Keratinocyte (primary cell): ENCODE results near the gene CDH8. TPM values are rescaled to one million over a fixed set of nuclear protein-coding genes. Genes with fewer than 3 reads are reported as not detected.

Experiments
- DNase-seq: peaks from one replicate; pipeline ENCODE4 v3.0.0-alpha.2; 2011; ENCODE audit warnings: low read depth, missing footprints, low spot score
- FAIRE-seq: peaks from 2 replicates; lab custom pipeline; 2011; peaks lifted over from hg19 to GRCh38; lab: Jason Lieb, UNC
- H2AFZ ChIP-seq: 2 replicates; pipeline ENCODE4 v1.6.0; 2012; ENCODE audit warnings: low read length, control low read depth, inconsistent platforms; ENCODE audit not compliant: control insufficient read depth
- H3K27ac ChIP-seq: 2 replicates; pipeline ENCODE4 v1.5.1; 2011; ENCODE audit warnings: low read length; ENCODE audit not compliant: control insufficient read depth, insufficient read depth
- H3K27me3 ChIP-seq: 3 replicates; pipeline ENCODE4 v1.6.0; 2011; ENCODE audit warnings: low read length; ENCODE audit not compliant: control insufficient read depth, insufficient read depth; ENCODE audit errors: extremely low read depth
- H3K36me3 ChIP-seq, 2 experiments: 2 replicates in 1 of 2; 3 replicates in 1 of 2; pipeline ENCODE4 v1.5.1; 2011; ENCODE audit warnings: low read length in 2 of 2, mild to moderate bottlenecking in 1 of 2; ENCODE audit not compliant: control insufficient read depth in 2 of 2, insufficient read depth in 2 of 2; ENCODE audit errors: extremely low read depth in 1 of 2
- H3K4me1 ChIP-seq: 3 replicates; pipeline ENCODE4 v1.5.1; 2011; ENCODE audit warnings: low read length; ENCODE audit not compliant: control insufficient read depth, insufficient read depth; ENCODE audit errors: extremely low read depth
- H3K4me2 ChIP-seq: 3 replicates; pipeline ENCODE4 v1.6.0; 2011; ENCODE audit warnings: low read depth, low read length; ENCODE audit not compliant: control insufficient read depth, insufficient read depth; ENCODE audit errors: extremely low read depth
- H3K4me3 ChIP-seq, 3 experiments: fragments of 200-600 bp in 1 of 3; sonication (generic) in 1 of 3; 2 replicates in 2 of 3; 3 replicates in 1 of 3; pipeline ENCODE4 v1.5.1; 2011 to 2016; ENCODE audit warnings: low read length in 3 of 3, mild to moderate bottlenecking in 3 of 3, control low read depth in 2 of 3, inconsistent platforms in 1 of 3, low read depth in 1 of 3, mixed read lengths in 1 of 3, mixed run types in 1 of 3, moderate library complexity in 1 of 3; ENCODE audit not compliant: control insufficient read depth in 2 of 3, insufficient read depth in 2 of 3; ENCODE audit errors: extremely low read depth in 1 of 3
- H3K79me2 ChIP-seq: 2 replicates; pipeline ENCODE4 v1.6.0; 2012; ENCODE audit warnings: low read length; ENCODE audit not compliant: control insufficient read depth, insufficient read depth
- H3K9ac ChIP-seq: 3 replicates; pipeline ENCODE4 v1.6.0; 2011; ENCODE audit warnings: low read length; ENCODE audit not compliant: control insufficient read depth, insufficient read depth; ENCODE audit errors: extremely low read depth
- H3K9me1 ChIP-seq: 3 replicates; pipeline ENCODE4 v1.6.0; 2011; ENCODE audit warnings: low read length; ENCODE audit not compliant: control insufficient read depth, insufficient read depth; ENCODE audit errors: extremely low read depth
- H3K9me3 ChIP-seq: 2 replicates; pipeline ENCODE4 v1.5.1; 2012; ENCODE audit warnings: low read depth, low read length; ENCODE audit not compliant: control insufficient read depth
- H4K20me1 ChIP-seq: 3 replicates; pipeline ENCODE4 v1.6.0; 2011; ENCODE audit warnings: low read length; ENCODE audit not compliant: control insufficient read depth, insufficient read depth; ENCODE audit errors: extremely low read depth
- CTCF ChIP-seq, 3 experiments: IDR thresholded peaks in 1 of 3; conservative IDR thresholded peaks in 1 of 3; optimal IDR thresholded peaks in 1 of 3; 2 replicates in 2 of 3; 3 replicates in 1 of 3; pipeline versions ENCODE3 to v1.5.1; 2011; ENCODE audit warnings: low read length in 3 of 3, mild to moderate bottlenecking in 3 of 3, moderate library complexity in 2 of 3, control low read depth in 1 of 3, inconsistent platforms in 1 of 3; ENCODE audit not compliant: insufficient read depth in 2 of 3; ENCODE audit errors: extremely low read depth in 1 of 3
- EZH2 ChIP-seq: IDR thresholded peaks from one replicate; pipeline ENCODE4 v1.6.1; 2012; ENCODE audit warnings: inconsistent platforms, mild to moderate bottlenecking, low read length, moderate library complexity
- dilution Hi-C: fragments of 300-500 bp; cut with MboI; formaldehyde crosslinking; loops from one replicate; pipeline ENCODE4 v1.7.0; 2020; ENCODE audit warnings: low sequenced_read_pairs; ENCODE audit not compliant: extremely low pct_ligation_motif_present
- polyA plus RNA-seq, 5 experiments: library from polyadenylated mRNA; depleted of rRNA in 3 of 5; stranded (reverse) in 3 of 5; stranded (forward) in 1 of 5; unstranded in 1 of 5; fragments of >200 nt; gene quantifications; 1 replicate in 1 of 5; 2 replicates in 3 of 5; 3 replicates in 1 of 5; pipeline versions ENCODE4 v1.2.1 to v1.2.3, GENCODE V29; 2011 to 2012; ENCODE audit warnings: missing spikeins in 2 of 5, low read depth in 1 of 5, low replicate concordance in 1 of 5

Gene CDH8
- polyA plus RNA-seq, 1 donor (not counting 4 experiments of a cell fraction or from before 2014, with no cell fraction given): 0.18 TPM

GRCh38 chr16:61681673-61682072 lies 354.6 kb downstream of the CDH8 start:
- no peaks in the 10 kb centered on the region for H3K27me3 ChIP-seq
- H3K4me2 ChIP-seq: no peak overlapping the region
- no peak for TF ChIP-seq EZH2
- TF ChIP-seq CTCF (optimal IDR thresholded peaks at IDR 0.05 in 1 of 3, IDR thresholded peaks at IDR 0.05 in 1 of 3, conservative IDR thresholded peaks at IDR 0.05 in 1 of 3; ENCODE audit: extremely low read depth in 1 of 3, insufficient read depth in 2 of 3, low read length in 3 of 3): no peak
- DNase-seq (no peak), FAIRE-seq (no peak)
- H3K36me3 ChIP-seq: no peaks in the 10 kb centered on the region
- H4K20me1 ChIP-seq: no peaks in the 10 kb centered on the region
- H3K9me1 ChIP-seq: no peaks in the 10 kb centered on the region
- dilution Hi-C loops: no loop called here
- no peaks in the 10 kb centered on the region for H3K4me1 ChIP-seq
- no peaks in the 10 kb centered on the region for H3K79me2 ChIP-seq
- H3K9me3 ChIP-seq: no peaks in the 10 kb centered on the region
- no peak overlapping the region for H3K27ac ChIP-seq
- H3K9ac ChIP-seq: no peak overlapping the region
- no peak overlapping the region for H3K4me3 ChIP-seq
- H2AFZ ChIP-seq: no peak overlapping the region

GRCh38 chr16:61681124-61681523 lies 355.1 kb downstream of the CDH8 start:
- no peak overlapping the region for H3K27ac ChIP-seq
- TF ChIP-seq CTCF (optimal IDR thresholded peaks at IDR 0.05 in 1 of 3, IDR thresholded peaks at IDR 0.05 in 1 of 3, conservative IDR thresholded peaks at IDR 0.05 in 1 of 3; ENCODE audit: extremely low read depth in 1 of 3, insufficient read depth in 2 of 3, low read length in 3 of 3): no peak
- TF ChIP-seq EZH2: no peak
- FAIRE-seq (no peak), DNase-seq (no peak)
- no peaks in the 10 kb centered on the region for H3K9me3 ChIP-seq
- H3K4me1 ChIP-seq: no peaks in the 10 kb centered on the region
- H3K27me3 ChIP-seq: no peaks in the 10 kb centered on the region
- H4K20me1 ChIP-seq: no peaks in the 10 kb centered on the region
- no peak overlapping the region for H3K4me2 ChIP-seq
- no peaks in the 10 kb centered on the region for H3K36me3 ChIP-seq
- H3K79me2 ChIP-seq: no peaks in the 10 kb centered on the region
- no peaks in the 10 kb centered on the region for H3K9me1 ChIP-seq
- H3K9ac ChIP-seq: no peak overlapping the region
- H3K4me3 ChIP-seq: no peak overlapping the region
- H2AFZ ChIP-seq: no peak overlapping the region
- dilution Hi-C loops: no loop called here
